A673 (cell line): ENCODE measurements around the gene FAM3B. TPM values are rescaled to one million over a fixed set of nuclear protein-coding genes. Genes with fewer than 3 reads are reported as not detected.

Source experiments
- Bru-seq: library from RNA; stranded (reverse); fragments of 400-500 nt; gene quantifications from one replicate; lab custom pipeline; 2021; lab: Mats Ljungman, UMichigan
- BruChase-seq, 2 experiments: library from RNA; stranded (reverse); fragments of 400-500 nt; gene quantifications; one replicate each; lab custom pipeline; 2021; lab: Mats Ljungman, UMichigan
- BruUV-seq: library from RNA; stranded (reverse); fragments of 400-500 nt; replicated peaks from 2 replicates; lab custom pipeline; 2021; lab: Mats Ljungman, UMichigan
- CTCF ChIA-PET: fragments of 300-600 bp; sonication (Branson Sonifier 250); formaldehyde crosslinking; loops from one replicate; lab custom pipeline; 2022; ENCODE audit warnings: antibody characterized with exemption; lab: Charles Lee
- POLR2A ChIA-PET: fragments of 300-600 bp; sonication (Branson Sonifier 250); formaldehyde crosslinking; loops from one replicate; lab custom pipeline; 2022; ENCODE audit warnings: antibody characterized with exemption; ENCODE audit not compliant: low non-redundant PET; lab: Charles Lee
- DNase-seq: peaks from one replicate; pipeline ENCODE4 v3.0.0-alpha.2; 2015; ENCODE audit warnings: low spot score
- H3K27ac ChIP-seq: fragments of 200-600 bp; sonication (generic); 2 replicates; pipeline ENCODE4 v1.5.1; 2016; ENCODE audit warnings: mixed run types, low read depth, mild to moderate bottlenecking, mixed read lengths, antibody characterized with exemption, low read length; ENCODE audit not compliant: poor library complexity, severe bottlenecking
- H3K27me3 ChIP-seq: fragments of 200-600 bp; sonication (generic); replicated peaks from 2 replicates; pipeline ENCODE4 v1.6.1; 2017; ENCODE audit warnings: mixed run types, low read depth, mild to moderate bottlenecking, mixed read lengths, antibody characterized with exemption, low read length; ENCODE audit not compliant: insufficient read depth, poor library complexity
- H3K36me3 ChIP-seq: fragments of 200-600 bp; sonication (generic); 2 replicates; pipeline ENCODE4 v1.6.1; 2016; ENCODE audit warnings: mixed run types, mild to moderate bottlenecking, mixed read lengths, antibody characterized with exemption, low read length; ENCODE audit not compliant: insufficient read depth, poor library complexity, severe bottlenecking
- H3K4me1 ChIP-seq: fragments of 200-600 bp; sonication (generic); 2 replicates; pipeline ENCODE4 v1.6.1; 2017; ENCODE audit warnings: mixed run types, mild to moderate bottlenecking, mixed read lengths, antibody characterized with exemption, low read length; ENCODE audit not compliant: insufficient read depth, poor library complexity, severe bottlenecking
- H3K4me3 ChIP-seq: fragments of 200-600 bp; sonication (generic); 2 replicates; pipeline ENCODE4 v1.5.1; 2016; ENCODE audit warnings: low read depth, mixed run types, mild to moderate bottlenecking, mixed read lengths, low read length; ENCODE audit not compliant: poor library complexity, severe bottlenecking
- H3K9me3 ChIP-seq: fragments of 200-600 bp; sonication (generic); 2 replicates; pipeline ENCODE4 v1.6.1; 2016; ENCODE audit warnings: mixed run types, low read depth, mild to moderate bottlenecking, mixed read lengths, antibody characterized with exemption, low read length; ENCODE audit not compliant: poor library complexity, severe bottlenecking
- CTCF ChIP-seq: fragments of 300-800, 200-600 bp; sonication (generic); conservative IDR thresholded peaks from 2 replicates; pipeline ENCODE4 v1.5.1; 2017; ENCODE audit warnings: low read depth, mild to moderate bottlenecking, antibody characterized with exemption, low read length, moderate library complexity, mixed read lengths
- EZH2 ChIP-seq: fragments of 200-600 bp; sonication (generic); IDR thresholded peaks from 2 replicates; pipeline ENCODE4 v1.6.1; 2017; ENCODE audit warnings: borderline replicate concordance, low read depth, mild to moderate bottlenecking, mixed read lengths, antibody characterized with exemption, low read length; ENCODE audit not compliant: poor library complexity, severe bottlenecking
- intact Hi-C: fragments of 100-400 bp; cut with micrococcal nuclease; formaldehyde crosslinking; loops from one replicate; pipeline ENCODE4 v1.10.0; 2022; ENCODE audit not compliant: unreplicated experiment
- long read RNA-seq: library from polyadenylated mRNA; stranded (forward); transcript quantifications from one replicate; pipeline ENCODE4 v2.0.0, GENCODE V29; 2022
- total RNA-seq: library from RNA; stranded (reverse); gene quantifications from 2 replicates; pipeline ENCODE4 v1.2.3, GENCODE V29; 2021

The FAM3B gene, protein sequence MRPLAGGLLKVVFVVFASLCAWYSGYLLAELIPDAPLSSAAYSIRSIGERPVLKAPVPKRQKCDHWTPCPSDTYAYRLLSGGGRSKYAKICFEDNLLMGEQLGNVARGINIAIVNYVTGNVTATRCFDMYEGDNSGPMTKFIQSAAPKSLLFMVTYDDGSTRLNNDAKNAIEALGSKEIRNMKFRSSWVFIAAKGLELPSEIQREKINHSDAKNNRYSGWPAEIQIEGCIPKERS
- total RNA-seq (not detected in 2 replicates), Bru-seq, nascent RNA (percentile 9 among the genes with signal in this experiment), BruChase-seq, experiment 1, labeled RNA remaining after a 2-hour chase (percentile 8 among the genes with signal in this experiment), BruChase-seq, experiment 2, labeled RNA remaining after a 6-hour chase (percentile 7 among the genes with signal in this experiment)
- long read RNA-seq: 0 reads

DNA sequence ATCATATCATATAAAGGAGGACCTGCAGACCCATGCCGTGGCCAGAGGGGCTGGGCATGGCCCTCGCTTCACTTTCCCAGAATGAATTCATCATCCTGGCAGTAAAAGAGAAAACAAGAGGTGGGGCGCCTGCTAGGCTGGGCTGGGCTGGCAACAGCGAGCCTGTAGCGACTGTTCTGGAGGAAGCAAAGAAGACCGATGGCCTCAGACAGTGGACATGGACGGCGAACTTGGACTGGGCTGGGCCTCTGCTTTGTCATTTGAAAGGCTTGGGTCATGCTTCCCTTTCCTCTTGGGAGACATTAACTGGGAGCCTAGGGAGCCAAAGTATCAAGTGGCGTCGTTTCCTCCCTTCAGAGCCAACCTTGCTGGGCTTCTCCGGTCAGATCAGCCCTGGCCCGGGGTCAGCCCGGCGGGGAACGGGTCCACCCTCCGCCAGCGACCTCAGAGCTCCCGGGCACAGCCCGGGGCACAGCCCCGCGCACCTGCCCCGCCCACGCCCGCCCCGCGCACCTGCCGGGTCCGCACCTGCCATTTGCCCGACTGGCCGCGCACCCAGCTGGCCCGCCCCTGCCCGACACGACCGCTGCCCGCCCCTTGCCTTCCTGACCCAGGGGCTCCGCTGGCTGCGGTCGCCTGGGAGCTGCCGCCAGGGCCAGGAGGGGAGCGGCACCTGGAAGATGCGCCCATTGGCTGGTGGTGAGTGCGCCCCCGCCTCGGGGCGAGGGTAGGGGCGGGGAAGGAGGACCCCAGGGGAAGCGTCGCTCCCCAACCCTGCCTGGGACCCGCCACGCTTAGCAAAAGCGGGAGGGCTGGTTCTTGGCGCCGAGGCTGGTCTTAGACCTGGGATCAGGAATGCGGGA lies at the start of gene FAM3B:
TSS of gene FAM3B (plus strand) at position 602 of the 863 bp plus-strand sequence. CDS start at position 681, 79 bp downstream.
- Histone ChIP-seq H3K36me3 (no peaks in the 10 kb centered on the region), H3K27ac (no peak within 1 kb of the TSS), H3K4me1 (no peaks in the 10 kb centered on the region), H3K4me3 (no peak within 1 kb of the TSS), H3K27me3 (peaks cover 26% of the 10 kb centered on the region), H3K9me3 (no peaks in the 10 kb centered on the region)
- no TSS peak for BruUV-seq
- no peak for TF ChIP-seq CTCF
- TF ChIP-seq EZH2: peak; percentile 35
- ChIA-PET POLR2A (no interaction called here), CTCF (no interaction called here)
- DNase-seq: no peak
- intact Hi-C loops: no loop called here

- ChIA-PET CTCF (no interaction called here), POLR2A (no interaction called here)
- Histone ChIP-seq H3K9me3 (peaks cover 7% of the 10 kb centered on the region), H3K4me3 (no peak overlapping the region), H3K36me3 (no peaks in the 10 kb centered on the region), H3K4me1 (no peaks in the 10 kb centered on the region), H3K27ac (no peak overlapping the region), H3K27me3 (no peaks in the 10 kb centered on the region)
- BruUV-seq: no TSS peak
- no peak for DNase-seq
- TF ChIP-seq EZH2: no peak
- no peak for TF ChIP-seq CTCF
- intact Hi-C loops: no loop called here
Observed at GRCh38 chr21:41267346-41267745, 49.3 kb upstream of the FAM3B start.

- Histone ChIP-seq H3K4me3 (no peak overlapping the region), H3K9me3 (no peaks in the 10 kb centered on the region), H3K4me1 (no peaks in the 10 kb centered on the region), H3K27ac (no peak overlapping the region), H3K36me3 (no peaks in the 10 kb centered on the region), H3K27me3 (no peaks in the 10 kb centered on the region)
- DNase-seq: no peak
- TF ChIP-seq CTCF: no peak
- no peak for TF ChIP-seq EZH2
- POLR2A ChIA-PET: no interaction called here
- intact Hi-C loops: no loop called here
- no TSS peak for BruUV-seq
- CTCF ChIA-PET: no interaction called here
Observed at GRCh38 chr21:41269535-41269934, 47.1 kb upstream of the FAM3B start.
